ENCODE results near the gene AMDHD2.

DNA sequence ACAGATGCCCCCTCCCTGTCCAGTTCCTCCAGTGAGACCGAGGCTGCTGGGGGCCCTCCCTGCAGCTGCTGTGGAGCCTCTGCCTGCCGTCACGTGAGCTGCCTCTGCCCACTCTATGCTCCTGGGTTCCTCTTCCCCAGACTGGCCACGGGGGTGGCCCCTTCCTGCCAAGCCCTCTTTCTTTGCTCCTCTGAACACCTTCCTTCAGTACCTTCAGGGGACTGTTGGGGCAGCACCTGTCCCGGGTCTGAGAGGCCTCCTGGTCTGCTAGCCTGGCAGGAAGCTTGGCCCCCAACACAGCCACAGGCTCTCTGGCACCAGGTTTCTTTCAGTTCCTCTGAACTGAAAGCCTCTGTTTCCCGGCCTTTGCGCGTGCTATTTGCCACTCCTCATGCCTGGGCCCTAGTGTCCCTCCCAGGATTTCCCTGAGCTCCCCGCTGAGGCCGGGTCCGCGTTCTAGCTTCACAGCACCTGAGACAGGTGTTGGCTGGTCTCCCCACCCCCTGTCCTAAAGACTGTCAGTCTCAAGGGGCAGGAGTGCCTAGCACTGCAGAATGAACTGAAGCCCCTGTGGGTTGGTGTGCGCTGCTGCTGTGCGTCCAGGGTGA is 13.0 kb upstream of the AMDHD2 start:
- TF ChIP-seq POLR2A (IDR thresholded peaks at IDR 0.05): no peak
- TF ChIP-seq, protein P1, sequence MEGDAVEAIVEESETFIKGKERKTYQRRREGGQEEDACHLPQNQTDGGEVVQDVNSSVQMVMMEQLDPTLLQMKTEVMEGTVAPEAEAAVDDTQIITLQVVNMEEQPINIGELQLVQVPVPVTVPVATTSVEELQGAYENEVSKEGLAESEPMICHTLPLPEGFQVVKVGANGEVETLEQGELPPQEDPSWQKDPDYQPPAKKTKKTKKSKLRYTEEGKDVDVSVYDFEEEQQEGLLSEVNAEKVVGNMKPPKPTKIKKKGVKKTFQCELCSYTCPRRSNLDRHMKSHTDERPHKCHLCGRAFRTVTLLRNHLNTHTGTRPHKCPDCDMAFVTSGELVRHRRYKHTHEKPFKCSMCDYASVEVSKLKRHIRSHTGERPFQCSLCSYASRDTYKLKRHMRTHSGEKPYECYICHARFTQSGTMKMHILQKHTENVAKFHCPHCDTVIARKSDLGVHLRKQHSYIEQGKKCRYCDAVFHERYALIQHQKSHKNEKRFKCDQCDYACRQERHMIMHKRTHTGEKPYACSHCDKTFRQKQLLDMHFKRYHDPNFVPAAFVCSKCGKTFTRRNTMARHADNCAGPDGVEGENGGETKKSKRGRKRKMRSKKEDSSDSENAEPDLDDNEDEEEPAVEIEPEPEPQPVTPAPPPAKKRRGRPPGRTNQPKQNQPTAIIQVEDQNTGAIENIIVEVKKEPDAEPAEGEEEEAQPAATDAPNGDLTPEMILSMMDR (IDR thresholded peaks at IDR 0.05): no peak
